Psoas muscle (tissue), 8 donors: Measurements from ENCODE around the gene P4HA2. TPM values are rescaled to one million over a fixed set of nuclear protein-coding genes. Genes with fewer than 3 reads are reported as not detected.

Experiments
- ATAC-seq, 4 donors: fragments of 200-7000 bp; cut with Tn5 transposase; one replicate each; pipeline ENCODE4 v1.9.1; 2020; ENCODE audit warnings: moderate library complexity in 3 of 4, mild to moderate bottlenecking in 2 of 4
- DNase-seq, 2 donors: peaks; one replicate each; pipeline ENCODE4 v3.0.0-alpha.2; 2020
- H3K27ac ChIP-seq: fragments of 200-600 bp; one replicate; pipeline ENCODE4 v1.8.0; 2022
- H3K27me3 ChIP-seq, 3 donors: fragments of 200-600 bp in 1 of 3; one replicate each; pipeline versions ENCODE4 v1.6.1 to v1.8.0; 2013 to 2022; ENCODE audit warnings: low read length in 2 of 3, mild to moderate bottlenecking in 2 of 3, moderate library complexity in 1 of 3; ENCODE audit not compliant: insufficient read depth in 3 of 3
- H3K36me3 ChIP-seq, 2 donors: fragments of 200-600 bp in 1 of 2; one replicate each; pipeline versions ENCODE4 v1.6.1 to v1.8.0; 2013 to 2022; ENCODE audit warnings: low read depth in 1 of 2, mild to moderate bottlenecking in 1 of 2, moderate library complexity in 1 of 2; ENCODE audit not compliant: insufficient read depth in 1 of 2
- H3K4me1 ChIP-seq: fragments of 200-600 bp; one replicate; pipeline ENCODE4 v1.8.0; 2022
- H3K4me3 ChIP-seq: fragments of 200-600 bp; one replicate; pipeline ENCODE4 v1.8.0; 2022; ENCODE audit warnings: mild to moderate bottlenecking
- H3K9me3 ChIP-seq: fragments of 200-600 bp; one replicate; pipeline ENCODE4 v1.8.0; 2022
- CTCF ChIP-seq: fragments of 200-600 bp; IDR thresholded peaks from one replicate; pipeline ENCODE4 v1.8.0; 2022; ENCODE audit warnings: antibody characterized with exemption
- WGBS, 3 donors: extraction: QIAGEN DNeasy Blood & Tissue Kit; methylation state at CpG; one replicate each; pipeline versions ENCODE4 v1.1.6 to v1.1.7; 2013; 5-methylcytosine and 5-hydroxymethylcytosine counted together
- intact Hi-C, 2 donors: fragments of 100-400 bp; cut with DNase I; formaldehyde crosslinking; loops; one replicate each; pipeline versions ENCODE4 v1.11.0 to v1.14.2; 2022
- polyA plus RNA-seq, 3 donors: library from polyadenylated mRNA; stranded (reverse); fragments of 200-250 nt; gene quantifications; one replicate each; pipeline ENCODE4 v1.2.3, GENCODE V29; 2013
- total RNA-seq, 4 donors: library from RNA; stranded (reverse); fragmentation: NEBNext Ultra II Directional in 2 of 4; extraction: Animal tissue kit (Norgen Biotek cat#: 25700) in 2 of 4; gene quantifications; one replicate each; pipeline versions ENCODE4 v1.2.1 to v1.2.4, GENCODE V29; 2021 to 2023
- donor health status: healthy with polysubstance abuse.
- donor health status: DM: no; HTN: no; CAD: no; lungs with moderate emphysema.
- donor health status: Bipolar disorder and iron deficiency.
- donor health status: healthy.
- donor health status: DM: yes; HTN: yes; CAD: no.
- donor health status: DM: no; HTN: no; CAD: no.
- donor health status: DM: no; HTN: no; CAD: no.
- donor health status: DM: yes; HTN: yes; CAD: no.

P4HA2 gene
- total and polyA plus RNA-seq, 7 donors: 10.2 to 21.6 (median 13.7) TPM

- WGBS, 3 donors: 93 to 94% (median 93%) methylated on average over 3 of the region's 3 CpGs
- H3K36me3 ChIP-seq: no peaks in the 10 kb centered on the region
- ATAC-seq: no peak
Observed at GRCh38 chr5:132235340-132235739, 7.7 kb upstream of the P4HA2 start.

GRCh38 chr5:132234684-132235062 is 7.0 kb upstream of the P4HA2 start:
- no peaks in the 10 kb centered on the region for H3K36me3 ChIP-seq
- 92 to 100% (median 92%) methylated on average over 2 of the region's 2 CpGs for WGBS, 3 donors
- no peaks in the 10 kb centered on the region for H3K9me3 ChIP-seq
- H3K4me1 ChIP-seq: no peaks in the 10 kb centered on the region
- H3K4me3 ChIP-seq: no peak overlapping the region
- DNase-seq (no peak), ATAC-seq (no peak)
- intact Hi-C loops: no loop called here
- no peak overlapping the region for H3K27ac ChIP-seq
- TF ChIP-seq CTCF: no peak
- no peaks in the 10 kb centered on the region for H3K27me3 ChIP-seq

More at GRCh38 chr5:132235340-132235739, 7.7 kb upstream of the P4HA2 start:
- no peaks in the 10 kb centered on the region for H3K9me3 ChIP-seq
- H3K4me3 ChIP-seq: no peak overlapping the region
- TF ChIP-seq CTCF: no peak
- DNase-seq: no peak
- no peaks in the 10 kb centered on the region for H3K27me3 ChIP-seq
- no peaks in the 10 kb centered on the region for H3K4me1 ChIP-seq
- intact Hi-C loops: no loop called here
- H3K27ac ChIP-seq: no peak overlapping the region

GRCh38 chr5:132233811-132234683 is 6.4 kb upstream of the P4HA2 start:
- intact Hi-C loops: no loop called here
- H3K9me3 ChIP-seq: no peaks in the 10 kb centered on the region
- H3K4me1 ChIP-seq: no peaks in the 10 kb centered on the region
- ATAC-seq: no peak
- TF ChIP-seq CTCF: no peak
- no peaks in the 10 kb centered on the region for H3K36me3 ChIP-seq
- DNase-seq: no peak
- 83 to 88% (median 85%) methylated on average over 7 of the region's 7 CpGs for WGBS, 3 donors
- no peaks in the 10 kb centered on the region for H3K27me3 ChIP-seq
- H3K27ac ChIP-seq: no peak overlapping the region
- H3K4me3 ChIP-seq: no peak overlapping the region

GRCh38 chr5:132233081-132233480 is 5.4 kb upstream of the P4HA2 start:
- no peak for DNase-seq
- ATAC-seq: no peak
- Histone ChIP-seq H3K4me3 (no peak overlapping the region), H3K9me3 (no peaks in the 10 kb centered on the region), H3K4me1 (no peaks in the 10 kb centered on the region), H3K27me3 (no peaks in the 10 kb centered on the region), H3K36me3 (no peaks in the 10 kb centered on the region), H3K27ac (no peak overlapping the region)
- WGBS, 3 donors: 95 to 100% (median 97%) methylated on average over 1 of the region's 1 CpG
- no peak for TF ChIP-seq CTCF
- intact Hi-C loops: no loop called here
